ENCODE data around the gene WASF1.

The WASF1 gene

GRCh38 chr6:110207652-110208051, 28.2 kb upstream of the WASF1 start:
- H3K4me3 ChIP-seq (replicated peaks; ENCODE audit: low read depth, low read length): no peak overlapping the region
- TF ChIP-seq, protein P1, sequence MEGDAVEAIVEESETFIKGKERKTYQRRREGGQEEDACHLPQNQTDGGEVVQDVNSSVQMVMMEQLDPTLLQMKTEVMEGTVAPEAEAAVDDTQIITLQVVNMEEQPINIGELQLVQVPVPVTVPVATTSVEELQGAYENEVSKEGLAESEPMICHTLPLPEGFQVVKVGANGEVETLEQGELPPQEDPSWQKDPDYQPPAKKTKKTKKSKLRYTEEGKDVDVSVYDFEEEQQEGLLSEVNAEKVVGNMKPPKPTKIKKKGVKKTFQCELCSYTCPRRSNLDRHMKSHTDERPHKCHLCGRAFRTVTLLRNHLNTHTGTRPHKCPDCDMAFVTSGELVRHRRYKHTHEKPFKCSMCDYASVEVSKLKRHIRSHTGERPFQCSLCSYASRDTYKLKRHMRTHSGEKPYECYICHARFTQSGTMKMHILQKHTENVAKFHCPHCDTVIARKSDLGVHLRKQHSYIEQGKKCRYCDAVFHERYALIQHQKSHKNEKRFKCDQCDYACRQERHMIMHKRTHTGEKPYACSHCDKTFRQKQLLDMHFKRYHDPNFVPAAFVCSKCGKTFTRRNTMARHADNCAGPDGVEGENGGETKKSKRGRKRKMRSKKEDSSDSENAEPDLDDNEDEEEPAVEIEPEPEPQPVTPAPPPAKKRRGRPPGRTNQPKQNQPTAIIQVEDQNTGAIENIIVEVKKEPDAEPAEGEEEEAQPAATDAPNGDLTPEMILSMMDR (IDR thresholded peaks at IDR 0.05; ENCODE audit: low read length, missing control alignments): no peak
- DNase-seq (ENCODE audit: low read depth): no peak

DNA sequence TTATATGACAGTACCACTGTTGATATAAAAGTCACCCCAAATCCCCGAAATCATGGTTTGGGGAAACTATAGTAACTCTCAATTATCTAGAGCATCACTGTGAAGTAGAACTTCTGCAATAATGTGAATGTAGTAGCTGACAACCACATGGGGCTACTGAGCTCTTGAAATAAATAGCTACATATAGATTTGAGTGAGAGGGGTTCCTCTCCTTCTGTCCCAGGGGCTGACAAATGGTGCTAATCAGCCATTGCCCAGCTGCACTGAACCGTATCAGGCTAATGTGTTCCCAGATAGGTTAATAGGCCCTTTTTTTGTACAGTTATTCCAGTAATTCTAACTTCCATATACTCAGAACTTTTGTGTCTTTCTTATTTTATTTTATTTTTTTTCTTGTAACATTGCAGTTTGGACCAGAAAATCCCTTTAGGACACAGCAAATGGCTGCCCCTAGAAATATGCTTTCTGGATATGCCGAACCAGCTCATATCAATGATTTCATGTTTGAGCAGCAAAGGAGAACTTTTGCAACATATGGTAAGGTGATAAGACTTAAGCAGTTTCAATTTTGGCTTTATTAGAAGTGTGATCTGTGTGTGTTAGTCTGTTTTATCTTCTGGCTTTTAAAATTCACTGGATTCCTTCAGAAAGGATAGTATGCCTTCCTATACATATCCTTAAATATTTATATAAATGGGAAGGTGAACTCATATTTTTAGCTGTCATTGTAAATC, 21.8 kb upstream of the WASF1 start:
- TF ChIP-seq, protein P1 (IDR thresholded peaks at IDR 0.05; ENCODE audit: low read length, missing control alignments): no peak
- no peak overlapping the region for H3K4me3 ChIP-seq (replicated peaks; ENCODE audit: low read depth, low read length)
- DNase-seq (ENCODE audit: low read depth): no peak

DNA sequence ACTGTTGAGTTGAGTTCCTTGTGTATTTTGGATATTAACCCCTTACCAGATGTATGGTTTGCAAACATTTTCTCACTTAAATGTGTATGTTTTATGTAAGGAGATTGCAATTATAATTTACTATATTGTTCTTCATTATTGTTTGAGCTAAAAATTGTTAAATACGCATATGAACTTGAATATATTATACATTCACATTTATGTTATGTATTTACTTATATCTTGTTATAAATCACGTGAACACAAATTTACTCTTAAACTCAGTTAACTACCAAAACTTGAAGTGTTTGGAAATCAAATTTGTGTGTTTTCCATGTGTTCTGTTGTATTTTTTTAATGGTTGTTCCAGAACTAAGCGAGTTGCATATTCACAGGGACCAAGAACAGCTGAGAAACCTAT, 19.1 kb upstream of the WASF1 start:
- no peak overlapping the region for H3K4me3 ChIP-seq (replicated peaks; ENCODE audit: low read depth, low read length)
- TF ChIP-seq, protein P1 (IDR thresholded peaks at IDR 0.05; ENCODE audit: low read length, missing control alignments): no peak
- no peak for DNase-seq (ENCODE audit: low read depth)

DNA sequence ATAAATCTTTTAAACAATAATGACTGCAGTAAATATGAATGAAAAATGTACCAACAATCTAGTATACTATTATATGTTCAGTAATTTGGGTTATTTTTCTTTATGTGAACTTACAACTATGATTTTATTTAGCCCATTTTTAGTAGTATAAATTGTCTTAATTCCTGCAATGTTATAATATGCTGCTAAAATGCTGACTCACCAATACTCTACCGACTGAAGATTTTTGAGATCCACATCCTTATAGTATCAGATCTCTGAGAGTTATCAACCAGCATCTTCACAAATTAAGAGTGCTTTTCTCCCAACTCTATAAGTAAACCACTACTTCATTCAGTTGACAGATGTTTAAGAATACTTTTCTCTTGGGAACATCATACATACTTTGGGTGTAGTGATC, 17.4 kb upstream of the WASF1 start:
- H3K4me3 ChIP-seq (replicated peaks; ENCODE audit: low read depth, low read length): no peak overlapping the region
- TF ChIP-seq, protein P1 (IDR thresholded peaks at IDR 0.05; ENCODE audit: low read length, missing control alignments): no peak
- DNase-seq (ENCODE audit: low read depth): no peak

DNA sequence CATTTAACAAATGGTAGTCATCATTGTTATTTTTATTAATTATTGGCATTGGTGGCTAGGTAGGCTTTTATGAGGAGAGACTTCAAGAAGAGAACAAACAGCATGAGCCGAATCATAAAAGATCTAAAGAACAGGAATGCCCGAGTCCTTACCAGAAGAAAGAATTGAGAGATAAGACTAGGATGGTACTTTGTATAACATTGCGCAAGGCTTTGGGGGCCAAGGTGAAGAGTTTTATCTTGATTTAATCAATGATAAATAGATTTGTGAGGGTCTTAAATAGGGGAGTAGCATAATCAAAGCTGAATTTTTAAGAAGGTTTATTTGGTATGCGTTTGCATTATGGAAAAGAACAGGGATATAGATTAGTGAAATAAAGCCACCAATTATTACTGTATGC, 16.2 kb upstream of the WASF1 start:
- no peak for DNase-seq (ENCODE audit: low read depth)
- no peak overlapping the region for H3K4me3 ChIP-seq (replicated peaks; ENCODE audit: low read depth, low read length)
- TF ChIP-seq, protein P1 (IDR thresholded peaks at IDR 0.05; ENCODE audit: low read length, missing control alignments): no peak

GRCh38 chr6:110191477-110191876, 12.0 kb upstream of the WASF1 start:
- TF ChIP-seq, protein P1 (IDR thresholded peaks at IDR 0.05; ENCODE audit: low read length, missing control alignments): no peak
- DNase-seq (ENCODE audit: low read depth): no peak
- H3K4me3 ChIP-seq (replicated peaks; ENCODE audit: low read depth, low read length): no peak overlapping the region

- TF ChIP-seq, protein P1 (IDR thresholded peaks at IDR 0.05; ENCODE audit: low read length, missing control alignments): no peak
- DNase-seq (ENCODE audit: low read depth): no peak
- no peak overlapping the region for H3K4me3 ChIP-seq (replicated peaks; ENCODE audit: low read depth, low read length)
Observed at GRCh38 chr6:110190726-110191125, 11.3 kb upstream of the WASF1 start.

Data from fibroblast of pulmonary artery (primary cell).